Urinary bladder (tissue), 4 donors: Measurements from ENCODE around the gene PCDHA8. TPM values are rescaled to one million over a fixed set of nuclear protein-coding genes. Genes with fewer than 3 reads are reported as not detected.
"Not testable (repeated sequence)": the region's sequence is repeated elsewhere in the genome, so short reads cannot be mapped to it uniquely, and the experiment has no call there.

ENCODE experiments used
- DNase-seq: peaks from one replicate; pipeline ENCODE4 v3.0.0-alpha.2; 2015; ENCODE audit errors: extremely low spot score
- H3K27ac ChIP-seq: one replicate; pipeline ENCODE4 v1.5.1; 2013; ENCODE audit warnings: low read depth, mild to moderate bottlenecking, moderate library complexity
- H3K36me3 ChIP-seq: one replicate; pipeline ENCODE4 v1.6.1; 2013; ENCODE audit warnings: mild to moderate bottlenecking, moderate library complexity; ENCODE audit not compliant: insufficient read depth
- H3K4me1 ChIP-seq: one replicate; pipeline ENCODE4 v1.6.1; 2013; ENCODE audit warnings: mild to moderate bottlenecking, moderate library complexity; ENCODE audit not compliant: insufficient read depth
- H3K4me3 ChIP-seq: one replicate; pipeline ENCODE4 v1.5.1; 2013; ENCODE audit warnings: low read depth, low read length
- WGBS: extraction: QIAGEN DNeasy Blood & Tissue Kit; methylation state at CpG from one replicate; pipeline ENCODE4 v1.1.7; 2013; 5-methylcytosine and 5-hydroxymethylcytosine counted together
- polyA plus RNA-seq: library from polyadenylated mRNA; stranded (reverse); fragments of 200-250 nt; gene quantifications from one replicate; pipeline ENCODE4 v1.2.3, GENCODE V29; 2013
- total RNA-seq: library from RNA; depleted of rRNA; stranded (reverse); fragments of >200 nt; gene quantifications from one replicate; pipeline ENCODE4 v1.2.3, GENCODE V29; 2014
- donor health status: healthy with polysubstance abuse.
- donor health status: healthy.

Gene PCDHA8
- total and polyA plus RNA-seq, 2 donors: 0.06 to 0.21 TPM

- Histone ChIP-seq H3K27ac (no peak within 1 kb of the TSS), H3K4me1 (no peaks in the 10 kb centered on the region), H3K4me3 (no peak within 1 kb of the TSS), H3K36me3 (no peaks in the 10 kb centered on the region)
- 14% methylated on average over 47 of the region's 47 CpGs for WGBS
- no peak for DNase-seq
These were observed 34.4 kb downstream of the PCDHA8 start, which contains the start of gene PCDHA12 for GRCh38 chr5:140875085-140876065. Gene PCDHA12 (plus strand): TSS chr5:140875308. CDS start chr5:140875473, 165 bp downstream.

DNA sequence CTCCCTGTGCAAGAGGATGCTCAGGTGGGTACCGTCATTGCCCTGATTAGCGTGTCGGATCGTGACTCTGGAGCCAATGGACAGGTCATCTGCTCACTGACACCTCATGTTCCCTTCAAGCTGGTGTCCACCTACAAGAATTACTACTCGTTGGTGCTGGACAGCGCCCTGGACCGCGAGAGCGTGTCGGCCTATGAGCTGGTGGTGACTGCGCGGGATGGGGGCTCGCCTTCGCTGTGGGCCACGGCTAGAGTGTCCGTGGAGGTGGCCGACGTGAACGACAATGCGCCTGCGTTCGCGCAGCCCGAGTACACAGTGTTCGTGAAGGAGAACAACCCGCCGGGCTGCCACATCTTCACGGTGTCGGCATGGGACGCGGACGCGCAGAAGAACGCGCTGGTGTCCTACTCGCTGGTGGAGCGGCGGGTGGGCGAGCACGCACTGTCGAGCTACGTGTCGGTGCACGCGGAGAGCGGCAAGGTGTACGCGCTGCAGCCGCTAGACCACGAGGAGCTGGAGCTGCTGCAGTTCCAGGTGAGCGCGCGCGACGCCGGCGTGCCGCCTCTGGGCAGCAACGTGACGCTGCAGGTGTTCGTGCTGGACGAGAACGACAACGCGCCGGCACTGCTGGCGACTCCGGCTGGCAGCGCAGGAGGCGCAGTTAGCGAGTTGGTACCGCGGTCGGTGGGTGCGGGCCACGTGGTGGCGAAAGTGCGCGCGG is 35.7 kb downstream of the PCDHA8 start:
- H3K4me1 ChIP-seq, DNase-seq, H3K4me3 ChIP-seq, H3K36me3 ChIP-seq, H3K27ac ChIP-seq: not testable (repeated sequence)
- 36% methylated on average over 80 of the region's 80 CpGs for WGBS

- no peaks in the 10 kb centered on the region for H3K4me1 ChIP-seq
- H3K27ac ChIP-seq: no peak overlapping the region
- DNase-seq: no peak
- no peak overlapping the region for H3K4me3 ChIP-seq
- no peaks in the 10 kb centered on the region for H3K36me3 ChIP-seq
- WGBS: 42% methylated on average over 37 of the region's 37 CpGs
These were observed 36.2 kb downstream of the PCDHA8 start for GRCh38 chr5:140877262-140877581.

DNA sequence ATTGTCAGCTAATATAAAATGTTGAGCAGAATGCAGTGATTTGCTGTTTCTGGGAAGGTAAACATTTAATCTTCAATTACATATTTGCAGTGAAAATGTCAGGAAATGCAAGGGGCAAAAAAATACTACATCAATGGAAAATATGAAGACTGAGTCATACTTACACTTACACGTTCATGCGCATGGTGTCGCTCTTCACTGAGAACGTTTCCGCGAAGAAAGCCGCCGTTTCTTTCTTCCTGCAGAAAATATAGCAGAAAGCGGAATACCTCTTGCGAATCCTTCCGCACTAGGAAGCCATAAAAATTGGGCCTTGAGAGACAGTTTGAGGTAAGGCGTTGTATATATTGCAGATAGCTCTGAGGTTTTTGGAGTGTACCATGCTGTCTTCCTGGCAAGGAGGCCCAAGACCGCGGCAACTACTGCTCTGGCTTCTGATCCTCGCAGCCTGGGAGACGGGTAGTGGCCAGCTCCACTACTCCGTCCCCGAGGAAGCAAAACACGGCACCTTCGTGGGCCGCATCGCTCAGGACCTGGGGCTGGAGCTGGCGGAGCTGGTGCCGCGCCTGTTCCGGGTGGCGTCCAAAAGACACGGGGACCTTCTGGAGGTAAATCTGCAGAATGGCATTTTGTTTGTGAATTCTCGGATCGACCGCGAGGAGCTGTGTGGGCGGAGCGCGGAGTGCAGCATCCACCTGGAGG is 41.1 kb downstream of the PCDHA8 start, which contains the start of gene PCDHA13:
PCDHA13 (plus strand) TSS at position 236 of the 702 bp plus-strand sequence; CDS start at position 381, 145 bp downstream.
- Histone ChIP-seq H3K4me3 (no peak within 1 kb of the TSS), H3K27ac (no peak within 1 kb of the TSS), H3K36me3 (no peaks in the 10 kb centered on the region), H3K4me1 (no peaks in the 10 kb centered on the region)
- DNase-seq: no peak
- WGBS: 6% methylated on average over 34 of the region's 35 CpGs

GRCh38 chr5:140882591-140882899 is 41.6 kb downstream of the PCDHA8 start:
- DNase-seq: no peak
- H3K4me3 ChIP-seq: no peak overlapping the region
- no peak overlapping the region for H3K27ac ChIP-seq
- H3K4me1 ChIP-seq: no peaks in the 10 kb centered on the region
- no peaks in the 10 kb centered on the region for H3K36me3 ChIP-seq
- 18% methylated on average over 12 of the region's 12 CpGs for WGBS

DNA sequence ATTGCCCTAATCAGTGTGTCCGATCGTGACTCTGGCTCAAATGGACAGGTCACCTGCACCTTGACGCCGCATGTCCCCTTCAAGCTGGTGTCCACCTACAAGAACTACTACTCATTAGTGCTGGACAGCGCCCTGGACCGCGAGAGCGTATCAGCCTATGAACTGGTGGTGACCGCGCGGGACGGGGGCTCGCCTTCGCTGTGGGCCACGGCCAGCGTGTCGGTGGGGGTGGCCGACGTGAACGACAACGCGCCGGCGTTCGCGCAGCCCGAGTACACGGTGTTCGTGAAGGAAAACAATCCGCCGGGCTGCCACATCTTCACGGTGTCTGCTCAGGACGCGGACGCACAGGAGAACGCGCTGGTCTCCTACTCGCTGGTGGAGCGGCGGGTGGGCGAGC is 42.4 kb downstream of the PCDHA8 start:
- Histone ChIP-seq H3K4me1 (no peaks in the 10 kb centered on the region), H3K4me3 (no peak overlapping the region), H3K27ac (no peak overlapping the region), H3K36me3 (no peaks in the 10 kb centered on the region)
- no peak for DNase-seq
- 42% methylated on average over 41 of the region's 41 CpGs for WGBS

- whole genome bisulfite sequencing: 39% methylated on average over 79 of the region's 79 CpGs
- no peak overlapping the region for H3K4me3 ChIP-seq
- H3K36me3 ChIP-seq: no peaks in the 10 kb centered on the region
- no peak overlapping the region for H3K27ac ChIP-seq
- no peak for DNase-seq
- no peaks in the 10 kb centered on the region for H3K4me1 ChIP-seq
These were observed 43.1 kb downstream of the PCDHA8 start for GRCh38 chr5:140883927-140884697.

Other genes starting within 250 kb of the PCDHA8 start
- gene CD14, start 208.0 kb upstream of the PCDHA8 start, total RNA-seq: 57.6 TPM
- 60.6 TPM for gene CD14, start 208.0 kb upstream of the PCDHA8 start, polyA plus RNA-seq
- gene TMCO6, start 201.7 kb upstream of the PCDHA8 start, total RNA-seq: 12.2 TPM
- 22.3 TPM for gene TMCO6, start 201.7 kb upstream of the PCDHA8 start, polyA plus RNA-seq
- gene NDUFA2, start 193.6 kb upstream of the PCDHA8 start, total RNA-seq: 34.7 TPM
- 117 TPM for gene NDUFA2, start 193.6 kb upstream of the PCDHA8 start, polyA plus RNA-seq
- 58.7 TPM for gene IK, start 193.4 kb upstream of the PCDHA8 start, total RNA-seq
- 113 TPM for gene IK, start 193.4 kb upstream of the PCDHA8 start, polyA plus RNA-seq
- 12.7 TPM for gene WDR55, start 176.3 kb upstream of the PCDHA8 start, total RNA-seq
- 13.5 TPM for gene WDR55, start 176.3 kb upstream of the PCDHA8 start, polyA plus RNA-seq
- not detected for gene DND1, start 167.6 kb upstream of the PCDHA8 start, total RNA-seq
- 0.96 TPM for gene DND1, start 167.6 kb upstream of the PCDHA8 start, polyA plus RNA-seq
- gene HARS1, start 149.8 kb upstream of the PCDHA8 start, total RNA-seq: 31.9 TPM
- 50.5 TPM for gene HARS1, start 149.8 kb upstream of the PCDHA8 start, polyA plus RNA-seq
- gene HARS2, start 149.7 kb upstream of the PCDHA8 start, total RNA-seq: 28.1 TPM
- 24.9 TPM for gene HARS2, start 149.7 kb upstream of the PCDHA8 start, polyA plus RNA-seq
- gene ZMAT2, start 140.7 kb upstream of the PCDHA8 start, total RNA-seq: 25.9 TPM
- 74.1 TPM for gene ZMAT2, start 140.7 kb upstream of the PCDHA8 start, polyA plus RNA-seq
- 0.21 TPM for gene PCDHA1, start 55.0 kb upstream of the PCDHA8 start, total RNA-seq
- 0.03 TPM for gene PCDHA1, start 55.0 kb upstream of the PCDHA8 start, polyA plus RNA-seq
- 0.37 TPM for gene PCDHA2, start 46.3 kb upstream of the PCDHA8 start, total RNA-seq
- 0.08 TPM for gene PCDHA2, start 46.3 kb upstream of the PCDHA8 start, polyA plus RNA-seq
- gene PCDHA3, start 40.1 kb upstream of the PCDHA8 start, total RNA-seq: 0.63 TPM
- 0.41 TPM for gene PCDHA3, start 40.1 kb upstream of the PCDHA8 start, polyA plus RNA-seq
- 1.1 TPM for gene PCDHA4, start 34.1 kb upstream of the PCDHA8 start, total RNA-seq
- gene PCDHA4, start 34.1 kb upstream of the PCDHA8 start, polyA plus RNA-seq: 0.28 TPM
- 0.69 TPM for gene PCDHA5, start 19.6 kb upstream of the PCDHA8 start, total RNA-seq
- gene PCDHA5, start 19.6 kb upstream of the PCDHA8 start, polyA plus RNA-seq: 0.05 TPM
- gene PCDHA6, start 13.2 kb upstream of the PCDHA8 start, total RNA-seq: 0.95 TPM
- gene PCDHA6, start 13.2 kb upstream of the PCDHA8 start, polyA plus RNA-seq: 0.22 TPM
- gene PCDHA7, start 6.9 kb upstream of the PCDHA8 start, total RNA-seq: 0.26 TPM
- 0.14 TPM for gene PCDHA7, start 6.9 kb upstream of the PCDHA8 start, polyA plus RNA-seq
- gene PCDHA9, start 7.2 kb downstream of the PCDHA8 start, total RNA-seq: 0.90 TPM
- gene PCDHA9, start 7.2 kb downstream of the PCDHA8 start, polyA plus RNA-seq: 0.03 TPM
- gene PCDHA10, start 14.7 kb downstream of the PCDHA8 start, total RNA-seq: 1.1 TPM
- 0.13 TPM for gene PCDHA10, start 14.7 kb downstream of the PCDHA8 start, polyA plus RNA-seq
- 1.6 TPM for gene PCDHA11, start 27.8 kb downstream of the PCDHA8 start, total RNA-seq
- 0.06 TPM for gene PCDHA11, start 27.8 kb downstream of the PCDHA8 start, polyA plus RNA-seq
- 0.90 TPM for gene PCDHA12, start 34.1 kb downstream of the PCDHA8 start, total RNA-seq
- 0.03 TPM for gene PCDHA12, start 34.1 kb downstream of the PCDHA8 start, polyA plus RNA-seq
- gene PCDHA13, start 40.9 kb downstream of the PCDHA8 start, total RNA-seq: 0.74 TPM
- 0.18 TPM for gene PCDHA13, start 40.9 kb downstream of the PCDHA8 start, polyA plus RNA-seq
- gene PCDHAC1, start 85.1 kb downstream of the PCDHA8 start, total RNA-seq: 1.5 TPM
- 0.13 TPM for gene PCDHAC1, start 85.1 kb downstream of the PCDHA8 start, polyA plus RNA-seq
- 3.0 TPM for gene PCDHAC2, start 125.3 kb downstream of the PCDHA8 start, total RNA-seq
- gene PCDHAC2, start 125.3 kb downstream of the PCDHA8 start, polyA plus RNA-seq: 0.67 TPM
- 0.16 TPM for gene PCDHB1, start 210.2 kb downstream of the PCDHA8 start, total RNA-seq
- 0.01 TPM for gene PCDHB1, start 210.2 kb downstream of the PCDHA8 start, polyA plus RNA-seq